Measurements from ENCODE around the gene VWA5A. TPM values are rescaled to one million over a fixed set of nuclear protein-coding genes. Genes with fewer than 3 reads are reported as not detected.
A peak's percentile ranks its signal among the peaks of the same experiment; 100 is the strongest.

VWA5A gene
- total and polyA plus RNA-seq, 9 of the 15 experiments (the other 6 are each of a cell fraction or from before 2014, with no cell fraction given), result 4.6 to 19.7 (median 6.9) TPM

DNA sequence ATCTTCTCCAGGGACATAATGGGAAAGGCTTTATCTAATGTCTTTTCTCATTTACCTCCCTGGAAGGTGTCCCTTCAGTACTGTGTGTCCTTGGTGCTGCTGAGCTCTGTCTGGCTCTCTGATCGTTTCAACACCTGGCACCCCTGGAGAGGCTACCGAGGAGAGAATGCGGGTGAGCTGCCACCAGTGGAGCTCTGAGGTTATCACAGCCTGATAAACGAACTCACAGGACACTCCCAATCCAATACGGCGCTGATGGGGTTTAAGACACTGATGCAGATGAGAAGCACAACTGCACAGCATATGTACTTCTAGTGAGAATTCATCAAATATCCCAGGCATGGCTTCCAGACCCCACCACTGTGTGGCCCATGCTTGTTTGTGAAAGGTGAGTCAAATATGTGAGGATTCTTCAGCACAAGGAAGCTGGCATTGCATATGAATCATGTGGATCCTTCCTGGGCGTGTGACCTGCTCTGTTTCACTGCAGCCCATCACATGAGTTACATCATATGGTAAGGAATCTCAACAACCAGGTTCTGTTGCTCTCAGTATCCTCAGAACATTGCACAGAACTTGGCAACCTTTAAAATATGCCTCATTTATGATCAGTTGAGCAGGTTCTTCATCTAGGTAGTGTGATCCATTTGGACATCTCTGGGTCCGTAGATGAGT lies 34.8 kb upstream of the VWA5A start:
- in situ Hi-C loops (cut with MboI) (no loop called here), intact Hi-C loops (cut with micrococcal nuclease) (no loop called here)
- peaks cover 19 to 29% of the 10 kb centered on the region in 2 experiments; a peak in 4 of 5 replicates for H3K4me1 ChIP-seq (replicated peaks in 1 of 2; ENCODE audit: control insufficient read depth in 2 of 2, insufficient read depth in 2 of 2, low read length in 2 of 2)
- no TSS peak for BruUV-seq (replicated peaks)
- H3K27me3 ChIP-seq (ENCODE audit: control insufficient read depth in 2 of 2, insufficient read depth in 2 of 2, low read length in 2 of 2), result no peaks in the 10 kb centered on the region
- peak in 2 of 4 experiments; percentile 12 to 43 for DNase-seq (ENCODE audit: extremely low read depth in 1 of 4, low spot score in 3 of 4)
- ATAC-seq, result peak; percentile 71
- no peaks in the 10 kb centered on the region for H3K36me3 ChIP-seq (ENCODE audit: control insufficient read depth, insufficient read depth, low read length)
- H4K20me1 ChIP-seq (replicated peaks; ENCODE audit: control insufficient read depth, insufficient read depth, low read length), result no peaks in the 10 kb centered on the region
- peak overlapping the region; percentile 39 to 47; a peak in 3 of 4 replicates for H3K9ac ChIP-seq (ENCODE audit: insufficient read depth in 1 of 2, low read depth in 2 of 2, low read length in 2 of 2)
- no peak for FAIRE-seq
- ChIA-PET CTCF (ENCODE audit: low intra/inter-chr PET ratio) (no interaction called here), POLR2A (interaction anchor here (0.6 to 1.8 kb wide), 8 partner anchors 11 to 240 kb away, joined by 3 to 6 read pairs (median 4); partner anchors contain the start of gene VWA5A)
- no peaks in the 10 kb centered on the region for H3K79me2 ChIP-seq (ENCODE audit: control insufficient read depth, insufficient read depth, low read length)
- WGBS (ENCODE audit: insufficient coverage, low coverage, missing lambda C conversion rate), result 27% methylated on average over 8 of the region's 8 CpGs
- peak overlapping the region; percentile 68 for H3K27ac ChIP-seq (ENCODE audit: extremely low read depth, low read depth, low read length)
- H2AFZ ChIP-seq (ENCODE audit: low read depth, low read length), result peak overlapping the region; percentile 28
- peak overlapping the region; percentile 42 for H3K4me2 ChIP-seq (ENCODE audit: insufficient read depth, low read length)
- H3K9me1 ChIP-seq (ENCODE audit: control insufficient read depth, insufficient read depth, low read length), result no peaks in the 10 kb centered on the region
- no peak overlapping the region for H3K4me3 ChIP-seq
- no peaks in the 10 kb centered on the region for H3K9me3 ChIP-seq (replicated peaks; ENCODE audit: control insufficient read depth, insufficient read depth, low read depth, low read length)
- TF ChIP-seq CEBPG (CRISPR knock-in tag; IDR thresholded peaks at IDR 0.05) (no peak), CEBPG (tag; conservative IDR thresholded peaks at IDR 0.05 in 1 of 2, IDR thresholded peaks at IDR 0.05 in 1 of 2) (peak in 1 of 2 experiments; percentile 59; a peak in 1 of 4 replicates), RHOXF2B (CRISPR knock-in tag; conservative IDR thresholded peaks at IDR 0.05) (no peak), ZNF668 (CRISPR knock-in tag; IDR thresholded peaks at IDR 0.05) (no peak), NFE2 (IDR thresholded peaks at IDR 0.05; ENCODE audit: low read depth) (no peak), DMBX1 (CRISPR knock-in tag; IDR thresholded peaks at IDR 0.05; ENCODE audit: borderline replicate concordance) (no peak), DPF2 (IDR thresholded peaks at IDR 0.05) (no peak), CBFA2T3 (IDR thresholded peaks at IDR 0.05) (no peak), ZNF408 (CRISPR knock-in tag; IDR thresholded peaks at IDR 0.05; ENCODE audit: low read depth) (no peak), ETV1 (tag; conservative IDR thresholded peaks at IDR 0.05; ENCODE audit: low read depth) (peak; percentile 23; the same call in 1 of the 2 replicates), ZC3H11A (IDR thresholded peaks at IDR 0.05; ENCODE audit: low read depth, low read length) (no peak), ZNF239 (CRISPR knock-in tag; IDR thresholded peaks at IDR 0.05) (no peak), SRF (CRISPR knock-in tag; IDR thresholded peaks at IDR 0.05) (0 out of 4 replicates have a peak, but pooled peaks of 1 of the 2 experiments have one; percentile 21), TSC22D4 (tag; IDR thresholded peaks at IDR 0.05) (no peak), TAF9B (IDR thresholded peaks at IDR 0.05; ENCODE audit: partially characterized antibody) (no peak), STAT5A (IDR thresholded peaks at IDR 0.05; ENCODE audit: borderline replicate concordance, low read length) (no peak)
- TF ChIP-seq, protein P1, sequence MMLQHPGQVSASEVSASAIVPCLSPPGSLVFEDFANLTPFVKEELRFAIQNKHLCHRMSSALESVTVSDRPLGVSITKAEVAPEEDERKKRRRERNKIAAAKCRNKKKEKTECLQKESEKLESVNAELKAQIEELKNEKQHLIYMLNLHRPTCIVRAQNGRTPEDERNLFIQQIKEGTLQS (IDR thresholded peaks at IDR 0.05), result peak; percentile 29; the same call in 1 of the 2 replicates
- TF ChIP-seq, protein P1 (CRISPR knock-in tag; conservative IDR thresholded peaks at IDR 0.05), result no peak
- TF ChIP-seq, protein P2, sequence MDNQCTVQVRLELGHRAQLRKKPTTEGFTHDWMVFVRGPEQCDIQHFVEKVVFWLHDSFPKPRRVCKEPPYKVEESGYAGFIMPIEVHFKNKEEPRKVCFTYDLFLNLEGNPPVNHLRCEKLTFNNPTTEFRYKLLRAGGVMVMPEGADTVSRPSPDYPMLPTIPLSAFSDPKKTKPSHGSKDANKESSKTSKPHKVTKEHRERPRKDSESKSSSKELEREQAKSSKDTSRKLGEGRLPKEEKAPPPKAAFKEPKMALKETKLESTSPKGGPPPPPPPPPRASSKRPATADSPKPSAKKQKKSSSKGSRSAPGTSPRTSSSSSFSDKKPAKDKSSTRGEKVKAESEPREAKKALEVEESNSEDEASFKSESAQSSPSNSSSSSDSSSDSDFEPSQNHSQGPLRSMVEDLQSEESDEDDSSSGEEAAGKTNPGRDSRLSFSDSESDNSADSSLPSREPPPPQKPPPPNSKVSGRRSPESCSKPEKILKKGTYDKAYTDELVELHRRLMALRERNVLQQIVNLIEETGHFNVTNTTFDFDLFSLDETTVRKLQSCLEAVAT (IDR thresholded peaks at IDR 0.05), result no peak
- TF ChIP-seq, protein P3, sequence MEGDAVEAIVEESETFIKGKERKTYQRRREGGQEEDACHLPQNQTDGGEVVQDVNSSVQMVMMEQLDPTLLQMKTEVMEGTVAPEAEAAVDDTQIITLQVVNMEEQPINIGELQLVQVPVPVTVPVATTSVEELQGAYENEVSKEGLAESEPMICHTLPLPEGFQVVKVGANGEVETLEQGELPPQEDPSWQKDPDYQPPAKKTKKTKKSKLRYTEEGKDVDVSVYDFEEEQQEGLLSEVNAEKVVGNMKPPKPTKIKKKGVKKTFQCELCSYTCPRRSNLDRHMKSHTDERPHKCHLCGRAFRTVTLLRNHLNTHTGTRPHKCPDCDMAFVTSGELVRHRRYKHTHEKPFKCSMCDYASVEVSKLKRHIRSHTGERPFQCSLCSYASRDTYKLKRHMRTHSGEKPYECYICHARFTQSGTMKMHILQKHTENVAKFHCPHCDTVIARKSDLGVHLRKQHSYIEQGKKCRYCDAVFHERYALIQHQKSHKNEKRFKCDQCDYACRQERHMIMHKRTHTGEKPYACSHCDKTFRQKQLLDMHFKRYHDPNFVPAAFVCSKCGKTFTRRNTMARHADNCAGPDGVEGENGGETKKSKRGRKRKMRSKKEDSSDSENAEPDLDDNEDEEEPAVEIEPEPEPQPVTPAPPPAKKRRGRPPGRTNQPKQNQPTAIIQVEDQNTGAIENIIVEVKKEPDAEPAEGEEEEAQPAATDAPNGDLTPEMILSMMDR (IDR thresholded peaks at IDR 0.05 in 2 of 3, conservative IDR thresholded peaks at IDR 0.05 in 1 of 3; ENCODE audit: insufficient read depth in 2 of 3, low read depth in 1 of 3, low read length in 3 of 3), result 0 out of 6 replicates have a peak, but pooled peaks of 1 of the 3 experiments have one; percentile 19

All from K562 (cell line).